Activated B cell treated with CpG ODN at 0.5 μM for 24 hours (primary cell): ENCODE data around the gene GPAT3. TPM values are rescaled to one million over a fixed set of nuclear protein-coding genes. Genes with fewer than 3 reads are reported as not detected.
"Not testable (repeated sequence)": the region's sequence is repeated elsewhere in the genome, so short reads cannot be mapped to it uniquely, and the experiment has no call there.

ENCODE experiments used
- ATAC-seq: fragments of 200-7000 bp; cut with Tn5 transposase; one replicate; pipeline ENCODE4 v1.10.0; 2021; ENCODE audit warnings: low read depth, mild to moderate bottlenecking, moderate library complexity
- CTCF ChIA-PET: fragments of 350-600 bp; sonication (Branson Sonifier 250); formaldehyde crosslinking; loops from one replicate; lab custom pipeline; 2021; ENCODE audit warnings: antibody characterized with exemption; lab: Charles Lee
- POLR2A ChIA-PET: fragments of 350-600 bp; sonication (Branson Sonifier 250); formaldehyde crosslinking; loops from one replicate; lab custom pipeline; 2021; ENCODE audit warnings: antibody characterized with exemption; lab: Charles Lee
- DNase-seq: peaks from one replicate; pipeline ENCODE4 v3.0.0; 2022
- H3K27ac Mint-ChIP-seq: one replicate; pipeline ENCODE4 v1.8.0; 2020; ENCODE audit warnings: mixed read lengths
- H3K27me3 Mint-ChIP-seq: one replicate; pipeline ENCODE4 v1.8.0; 2021; ENCODE audit warnings: mixed read lengths
- H3K36me3 Mint-ChIP-seq: one replicate; pipeline ENCODE4 v1.8.0; 2021; ENCODE audit warnings: low read depth, mixed read lengths
- H3K4me1 Mint-ChIP-seq: one replicate; pipeline ENCODE4 v1.8.0; 2021; ENCODE audit warnings: mixed read lengths
- H3K4me3 Mint-ChIP-seq: one replicate; pipeline ENCODE4 v1.8.0; 2020; ENCODE audit warnings: mild to moderate bottlenecking, mixed read lengths
- H3K9me3 Mint-ChIP-seq: one replicate; pipeline ENCODE4 v1.8.0; 2020; ENCODE audit warnings: mixed read lengths
- intact Hi-C: fragments of 100-400 bp; cut with micrococcal nuclease; formaldehyde crosslinking; loops from one replicate; pipeline ENCODE4 v1.15.1; 2024
- total RNA-seq: library from RNA; stranded (reverse); gene quantifications from 2 replicates; pipeline ENCODE4 v1.2.3, GENCODE V29; 2022
- TF ChIP-seq, protein P1 (sequence below): fragments of 200-600 bp; IDR thresholded peaks from one replicate; pipeline ENCODE4 v1.8.0; 2022; ENCODE audit warnings: antibody characterized with exemption, mild to moderate bottlenecking

Gene GPAT3
- total RNA-seq, 1 donor from 2014 or later, result 0.91 TPM

DNA sequence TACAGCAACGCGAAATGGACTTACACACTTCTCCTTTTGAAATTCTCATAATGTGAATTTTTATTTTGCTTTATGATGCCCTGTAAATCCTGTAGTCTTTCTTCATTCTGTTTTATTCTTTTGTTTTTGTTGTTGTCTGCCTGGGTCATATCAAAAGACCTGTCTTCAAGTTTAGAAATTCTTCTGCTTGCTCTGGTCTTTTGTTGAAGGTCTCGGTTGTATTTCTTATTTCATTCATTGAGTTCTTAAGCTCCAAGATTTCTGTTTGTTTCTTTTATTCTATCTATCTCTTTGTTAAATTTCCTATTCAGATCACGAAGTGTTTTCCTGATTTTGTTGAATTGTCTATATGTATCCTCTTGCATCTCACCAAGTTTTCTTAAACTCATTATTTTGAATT is 78.1 kb downstream of the GPAT3 start:
- DNase-seq, result no peak
- intact Hi-C loops, result no loop called here
- ATAC-seq, result no peak
- H3K9me3 Mint-ChIP-seq, result peaks cover 30% of the 10 kb centered on the region
- H3K4me1 Mint-ChIP-seq, result no peaks in the 10 kb centered on the region
- no peak overlapping the region for H3K4me3 Mint-ChIP-seq
- peaks cover 6% of the 10 kb centered on the region for H3K36me3 Mint-ChIP-seq
- peaks cover 13% of the 10 kb centered on the region for H3K27me3 Mint-ChIP-seq
- H3K27ac Mint-ChIP-seq, result no peak overlapping the region
- POLR2A ChIA-PET, result no interaction called here
- CTCF ChIA-PET, result no interaction called here
- TF ChIP-seq, protein P1, sequence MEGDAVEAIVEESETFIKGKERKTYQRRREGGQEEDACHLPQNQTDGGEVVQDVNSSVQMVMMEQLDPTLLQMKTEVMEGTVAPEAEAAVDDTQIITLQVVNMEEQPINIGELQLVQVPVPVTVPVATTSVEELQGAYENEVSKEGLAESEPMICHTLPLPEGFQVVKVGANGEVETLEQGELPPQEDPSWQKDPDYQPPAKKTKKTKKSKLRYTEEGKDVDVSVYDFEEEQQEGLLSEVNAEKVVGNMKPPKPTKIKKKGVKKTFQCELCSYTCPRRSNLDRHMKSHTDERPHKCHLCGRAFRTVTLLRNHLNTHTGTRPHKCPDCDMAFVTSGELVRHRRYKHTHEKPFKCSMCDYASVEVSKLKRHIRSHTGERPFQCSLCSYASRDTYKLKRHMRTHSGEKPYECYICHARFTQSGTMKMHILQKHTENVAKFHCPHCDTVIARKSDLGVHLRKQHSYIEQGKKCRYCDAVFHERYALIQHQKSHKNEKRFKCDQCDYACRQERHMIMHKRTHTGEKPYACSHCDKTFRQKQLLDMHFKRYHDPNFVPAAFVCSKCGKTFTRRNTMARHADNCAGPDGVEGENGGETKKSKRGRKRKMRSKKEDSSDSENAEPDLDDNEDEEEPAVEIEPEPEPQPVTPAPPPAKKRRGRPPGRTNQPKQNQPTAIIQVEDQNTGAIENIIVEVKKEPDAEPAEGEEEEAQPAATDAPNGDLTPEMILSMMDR, result no peak

DNA sequence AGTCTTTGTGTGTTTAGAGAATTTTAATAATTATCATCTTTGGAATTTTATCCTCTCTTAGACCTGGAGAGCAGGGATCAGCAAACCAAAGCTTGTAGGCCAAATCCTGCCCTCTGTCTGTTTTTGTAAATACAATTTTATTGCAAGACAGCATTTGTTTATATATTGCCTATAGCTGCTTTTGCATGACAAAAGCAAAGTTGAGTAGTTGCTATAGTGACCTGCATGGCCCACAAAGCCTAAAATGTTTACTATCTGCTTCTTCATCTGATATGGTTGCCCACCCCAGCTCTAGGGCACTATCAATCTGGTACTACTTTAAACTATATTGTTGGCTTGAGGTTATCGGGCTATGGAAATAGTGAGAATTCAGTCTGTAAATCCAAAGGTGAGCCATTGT is 80.3 kb downstream of the GPAT3 start:
- no peak overlapping the region for H3K4me3 Mint-ChIP-seq
- intact Hi-C loops, result no loop called here
- H3K9me3 Mint-ChIP-seq, result peaks cover 33% of the 10 kb centered on the region
- DNase-seq (no peak), ATAC-seq (no peak)
- H3K4me1 Mint-ChIP-seq, result no peaks in the 10 kb centered on the region
- H3K36me3 Mint-ChIP-seq, result peaks cover 6% of the 10 kb centered on the region
- H3K27ac Mint-ChIP-seq, result no peak overlapping the region
- H3K27me3 Mint-ChIP-seq, result peaks cover 19% of the 10 kb centered on the region
- POLR2A ChIA-PET, result no interaction called here
- TF ChIP-seq, protein P1, result no peak
- CTCF ChIA-PET, result no interaction called here

DNA sequence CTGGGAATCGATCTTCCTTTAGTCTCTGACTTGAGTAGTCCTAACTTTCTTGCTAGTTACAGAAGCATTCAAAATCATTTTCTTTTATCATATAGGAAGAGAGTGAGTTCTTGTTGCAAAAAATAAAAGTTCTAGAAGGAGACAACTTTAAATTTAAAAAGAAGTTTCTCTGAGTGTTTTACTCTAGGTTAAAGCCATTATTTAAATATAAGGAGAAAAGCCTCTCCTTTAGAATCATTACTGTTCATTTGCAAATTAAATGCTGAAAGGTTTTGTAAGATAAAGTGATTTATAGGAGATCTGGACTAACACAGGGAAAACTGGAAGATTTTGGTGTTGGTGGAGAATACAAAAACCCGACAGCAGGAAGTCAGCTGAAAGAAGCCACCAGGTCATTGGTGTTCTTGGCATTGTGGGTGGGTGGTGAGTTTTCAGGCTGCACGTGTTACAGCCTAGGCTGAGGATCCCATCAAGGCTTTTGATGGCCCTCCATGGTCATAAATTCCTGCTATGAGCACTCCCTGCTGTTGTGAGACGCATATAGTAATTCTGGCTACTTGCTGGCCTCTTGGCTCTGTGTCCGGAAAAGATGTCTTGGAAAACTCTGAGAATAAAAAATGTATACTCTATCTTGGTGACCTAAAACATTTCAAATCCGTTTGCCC is 81.6 kb downstream of the GPAT3 start:
- DNase-seq, result no peak
- POLR2A ChIA-PET, result interaction anchor here (0.6 kb wide), 1 partner anchor 1243 kb away, joined by 3 read pairs; no protein-coding TSS in a partner anchor
- Mint-ChIP-seq H3K27me3 (peaks cover 22% of the 10 kb centered on the region), H3K36me3 (peaks cover 8% of the 10 kb centered on the region), H3K4me1 (no peaks in the 10 kb centered on the region), H3K27ac (no peak overlapping the region), H3K4me3 (no peak overlapping the region), H3K9me3 (peaks cover 33% of the 10 kb centered on the region)
- no peak for ATAC-seq
- CTCF ChIA-PET, result no interaction called here
- intact Hi-C loops, result no loop called here
- TF ChIP-seq, protein P1, result no peak

DNA sequence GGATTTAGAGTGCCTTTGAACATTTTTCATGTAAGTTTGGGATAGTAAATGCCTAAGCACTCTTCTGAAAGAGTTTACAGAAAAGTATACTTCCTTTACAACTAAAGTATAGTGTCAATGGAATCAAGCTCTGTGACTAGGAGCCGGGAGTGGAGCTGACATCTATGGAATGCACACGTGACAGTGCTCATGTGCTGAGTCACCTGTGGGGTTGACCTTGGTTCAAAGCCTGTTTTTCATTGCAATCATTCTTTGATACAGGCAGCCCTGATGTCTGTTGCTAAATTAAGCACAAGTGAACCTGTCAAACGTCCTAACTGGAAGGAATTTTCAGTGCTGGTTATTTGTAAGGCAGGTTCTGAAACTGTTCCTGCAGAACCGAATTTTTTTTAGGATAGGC is 82.5 kb downstream of the GPAT3 start:
- Mint-ChIP-seq H3K9me3 (peaks cover 28% of the 10 kb centered on the region), H3K4me3 (no peak overlapping the region), H3K27ac (no peak overlapping the region), H3K4me1 (no peaks in the 10 kb centered on the region), H3K27me3 (peaks cover 27% of the 10 kb centered on the region), H3K36me3 (peaks cover 7% of the 10 kb centered on the region)
- DNase-seq (no peak), ATAC-seq (no peak)
- ChIA-PET CTCF (no interaction called here), POLR2A (no interaction called here)
- TF ChIP-seq, protein P1, result no peak
- intact Hi-C loops, result no loop called here

DNA sequence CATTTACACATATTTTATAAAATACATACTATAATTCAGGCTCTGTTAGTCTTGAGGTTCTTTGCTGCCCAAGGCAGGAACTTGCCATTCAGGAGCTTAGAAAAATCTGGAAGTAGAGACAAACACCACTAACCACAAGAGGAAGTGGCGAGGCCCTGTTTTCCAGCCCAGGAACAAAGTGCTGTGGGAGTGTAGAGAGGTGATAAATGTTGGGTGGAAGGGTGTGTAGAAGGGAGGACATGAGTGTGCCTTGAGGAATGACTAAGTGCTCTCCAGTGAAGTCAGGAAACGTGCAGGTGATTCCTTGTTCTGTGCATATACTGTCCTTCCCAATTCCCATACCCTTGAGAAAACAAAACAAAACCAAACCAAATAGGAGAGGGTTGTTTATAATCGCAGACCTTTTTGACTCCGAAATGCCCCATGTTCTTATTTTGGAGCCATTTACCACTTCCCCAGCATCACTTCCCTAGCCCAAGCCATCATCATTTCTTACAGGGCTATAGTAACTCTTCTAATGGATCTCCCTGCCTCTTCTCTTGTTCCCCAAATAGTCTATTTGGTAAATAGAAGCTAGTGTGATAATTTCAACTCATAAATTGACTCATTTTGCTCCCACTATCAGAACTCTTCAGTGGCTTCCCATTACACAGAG is 83.2 kb downstream of the GPAT3 start:
- peaks cover 3% of the 10 kb centered on the region for H3K36me3 Mint-ChIP-seq
- DNase-seq (no peak), ATAC-seq (no peak)
- H3K27ac Mint-ChIP-seq, result no peak overlapping the region
- POLR2A ChIA-PET, result no interaction called here
- peaks cover 21% of the 10 kb centered on the region for H3K9me3 Mint-ChIP-seq
- peaks cover 27% of the 10 kb centered on the region for H3K27me3 Mint-ChIP-seq
- H3K4me1 Mint-ChIP-seq, result no peaks in the 10 kb centered on the region
- TF ChIP-seq, protein P1, result no peak
- intact Hi-C loops, result no loop called here
- CTCF ChIA-PET, result no interaction called here
- no peak overlapping the region for H3K4me3 Mint-ChIP-seq

DNA sequence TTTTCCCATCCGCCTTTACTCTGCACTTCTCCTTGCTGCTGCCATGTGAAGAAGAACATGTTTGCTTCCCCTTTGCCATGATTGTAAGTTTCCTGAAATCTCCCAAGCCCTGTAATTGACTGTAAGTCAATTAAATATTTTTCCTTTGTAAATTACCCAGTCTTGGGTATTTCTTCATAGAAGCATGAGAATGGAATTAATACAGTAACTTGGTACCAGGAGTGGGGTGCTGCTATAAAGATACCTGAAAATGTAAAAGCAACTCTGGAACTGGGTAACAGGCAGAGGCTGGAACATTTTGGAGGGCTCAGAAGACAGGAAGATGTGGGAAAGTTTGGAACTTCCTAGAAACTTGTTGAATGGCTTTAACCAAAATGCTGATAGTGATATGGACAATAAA is 86.2 kb downstream of the GPAT3 start:
- ATAC-seq, H3K4me1 Mint-ChIP-seq, H3K27ac Mint-ChIP-seq, H3K4me3 Mint-ChIP-seq, intact Hi-C loops, CTCF ChIA-PET, POLR2A ChIA-PET, DNase-seq, H3K36me3 Mint-ChIP-seq: not testable (repeated sequence)
- H3K9me3 Mint-ChIP-seq, result peaks cover 23% of the 10 kb centered on the region
- peaks cover 34% of the 10 kb centered on the region for H3K27me3 Mint-ChIP-seq
